ENCODE results near the gene PRCP.
A peak's percentile ranks its signal among the peaks of the same experiment; 100 is the strongest.
"Not testable (repeated sequence)": the region's sequence is repeated elsewhere in the genome, so short reads cannot be mapped to it uniquely, and the experiment has no call there.

Gene PRCP

GRCh38 chr11:82900277-82901164 is at the start of gene PRCP:
TSS of gene PRCP (minus strand) at chr11:82900430. CDS start at chr11:82900402, 28 bp downstream.
- DNase-seq (ENCODE audit: low spot score) = peak; percentile 95
- H3K4me3 ChIP-seq = peak within 1 kb of the TSS; percentile 87
- no peak for TF ChIP-seq CTCF (IDR thresholded peaks at IDR 0.05)
- peak within 1 kb of the TSS; percentile 83 to 98 for H3K27ac ChIP-seq

- H3K4me3 ChIP-seq = no peak overlapping the region
- TF ChIP-seq CTCF (IDR thresholded peaks at IDR 0.05) = no peak
- DNase-seq (ENCODE audit: low spot score) = no peak
- H3K27ac ChIP-seq = no peak overlapping the region
These were observed 49.1 kb upstream of the PRCP start for GRCh38 chr11:82949352-82949751.

GRCh38 chr11:82945682-82946081 is 45.5 kb upstream of the PRCP start:
- DNase-seq (ENCODE audit: low spot score) = no peak
- TF ChIP-seq CTCF (IDR thresholded peaks at IDR 0.05) = no peak

GRCh38 chr11:82945041-82945440 is 44.8 kb upstream of the PRCP start:
- not testable (repeated sequence) for H3K4me3 ChIP-seq; DNase-seq (ENCODE audit: low spot score); H3K27ac ChIP-seq

More at GRCh38 chr11:82945682-82946081, 45.5 kb upstream of the PRCP start:
- H3K27ac ChIP-seq = no peak overlapping the region
- no peak overlapping the region for H3K4me3 ChIP-seq

GRCh38 chr11:82944198-82944597 is 44.0 kb upstream of the PRCP start:
- TF ChIP-seq CTCF (IDR thresholded peaks at IDR 0.05) = no peak
- DNase-seq (ENCODE audit: low spot score) = no peak
- Histone ChIP-seq H3K27ac (no peak overlapping the region), H3K4me3 (no peak overlapping the region)

- DNase-seq (ENCODE audit: low spot score); H3K4me3 ChIP-seq; H3K27ac ChIP-seq: not testable (repeated sequence)
These were observed 43.2 kb upstream of the PRCP start for GRCh38 chr11:82943430-82943829.

GRCh38 chr11:82942376-82942775 is 42.1 kb upstream of the PRCP start:
- H3K4me3 ChIP-seq = no peak overlapping the region
- no peak overlapping the region for H3K27ac ChIP-seq
- TF ChIP-seq CTCF (IDR thresholded peaks at IDR 0.05) = no peak
- no peak for DNase-seq (ENCODE audit: low spot score)

GRCh38 chr11:82939456-82939855 is 39.2 kb upstream of the PRCP start:
- Histone ChIP-seq H3K27ac (no peak overlapping the region), H3K4me3 (no peak overlapping the region)
- no peak for DNase-seq (ENCODE audit: low spot score)
- TF ChIP-seq CTCF (IDR thresholded peaks at IDR 0.05) = no peak
